ENCODE measurements around the gene ZNF213. TPM values are rescaled to one million over a fixed set of nuclear protein-coding genes. Genes with fewer than 3 reads are reported as not detected.
"Not testable (repeated sequence)": the region's sequence is repeated elsewhere in the genome, so short reads cannot be mapped to it uniquely, and the experiment has no call there.

Gene ZNF213
- polyA plus RNA-seq, 1 donor (not counting 4 experiments of a cell fraction or from before 2014, with no cell fraction given): 0.51 TPM

DNA sequence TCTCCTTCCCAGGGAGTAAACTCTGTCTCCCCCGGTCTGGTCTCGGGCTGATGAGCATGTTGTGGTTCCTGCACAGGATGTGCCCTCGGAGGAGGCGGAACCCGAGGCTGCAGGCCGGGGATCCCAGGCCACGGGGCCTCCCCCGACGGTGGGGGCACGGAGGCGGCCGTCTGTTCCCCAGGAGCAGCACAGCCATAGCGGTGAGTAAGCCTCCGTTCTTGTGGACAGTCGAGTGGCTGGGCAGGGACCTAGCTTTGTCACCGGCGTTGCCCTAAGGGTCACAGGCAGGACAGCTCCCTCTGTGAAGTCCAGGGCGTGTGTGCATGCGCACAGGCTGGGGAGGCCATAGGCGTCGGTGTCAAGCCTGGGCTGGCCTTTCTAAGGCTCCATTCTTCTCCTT lies 3.5 kb downstream of the ZNF213 start:
- FAIRE-seq: no peak
- H3K4me2 ChIP-seq (ENCODE audit: control insufficient read depth, extremely low read depth, insufficient read depth, low read depth, low read length): no peak overlapping the region
- H2AFZ ChIP-seq (ENCODE audit: control insufficient read depth, low read length): no peak overlapping the region
- no peaks in the 10 kb centered on the region for H3K9me3 ChIP-seq (ENCODE audit: control insufficient read depth, low read depth, low read length)
- H3K9me1 ChIP-seq (ENCODE audit: control insufficient read depth, extremely low read depth, insufficient read depth, low read length): no peaks in the 10 kb centered on the region
- H3K9ac ChIP-seq (ENCODE audit: control insufficient read depth, extremely low read depth, insufficient read depth, low read length): no peak overlapping the region
- no peak overlapping the region for H3K27ac ChIP-seq (ENCODE audit: control insufficient read depth, insufficient read depth, low read length)
- H3K27me3 ChIP-seq (ENCODE audit: control insufficient read depth, extremely low read depth, insufficient read depth, low read length): no peaks in the 10 kb centered on the region
- H3K4me1 ChIP-seq (ENCODE audit: control insufficient read depth, extremely low read depth, insufficient read depth, low read length): peaks cover 5% of the 10 kb centered on the region
- dilution Hi-C loops (cut with MboI; ENCODE audit: extremely low pct_ligation_motif_present, low sequenced_read_pairs): no loop called here
- peaks cover 0 to 9% of the 10 kb centered on the region in 2 experiments for H3K36me3 ChIP-seq (ENCODE audit: control insufficient read depth in 2 of 2, extremely low read depth in 1 of 2, insufficient read depth in 2 of 2, low read length in 2 of 2)
- no peaks in the 10 kb centered on the region for H4K20me1 ChIP-seq (ENCODE audit: control insufficient read depth, extremely low read depth, insufficient read depth, low read length)
- H3K4me3 ChIP-seq (ENCODE audit: control insufficient read depth in 2 of 3, extremely low read depth in 1 of 3, insufficient read depth in 2 of 3, low read depth in 1 of 3, low read length in 3 of 3): no peak overlapping the region
- TF ChIP-seq CTCF (optimal IDR thresholded peaks at IDR 0.05 in 1 of 3, IDR thresholded peaks at IDR 0.05 in 1 of 3, conservative IDR thresholded peaks at IDR 0.05 in 1 of 3; ENCODE audit: extremely low read depth in 1 of 3, insufficient read depth in 2 of 3, low read length in 3 of 3) (no peak), EZH2 (IDR thresholded peaks at IDR 0.05; ENCODE audit: low read length) (no peak)
- H3K79me2 ChIP-seq (ENCODE audit: control insufficient read depth, insufficient read depth, low read length): peaks cover 22% of the 10 kb centered on the region
- no peak for DNase-seq (ENCODE audit: low read depth, low spot score)

- H3K9me3 ChIP-seq (ENCODE audit: control insufficient read depth, low read depth, low read length): no peaks in the 10 kb centered on the region
- no peak overlapping the region for H3K27ac ChIP-seq (ENCODE audit: control insufficient read depth, insufficient read depth, low read length)
- H3K36me3 ChIP-seq (ENCODE audit: control insufficient read depth in 2 of 2, extremely low read depth in 1 of 2, insufficient read depth in 2 of 2, low read length in 2 of 2): peaks cover 0 to 9% of the 10 kb centered on the region in 2 experiments
- H4K20me1 ChIP-seq (ENCODE audit: control insufficient read depth, extremely low read depth, insufficient read depth, low read length): no peaks in the 10 kb centered on the region
- dilution Hi-C loops (cut with MboI; ENCODE audit: extremely low pct_ligation_motif_present, low sequenced_read_pairs): no loop called here
- DNase-seq (ENCODE audit: low read depth, low spot score) (no peak), FAIRE-seq (no peak)
- H3K9me1 ChIP-seq (ENCODE audit: control insufficient read depth, extremely low read depth, insufficient read depth, low read length): no peaks in the 10 kb centered on the region
- H2AFZ ChIP-seq (ENCODE audit: control insufficient read depth, low read length): no peak overlapping the region
- H3K9ac ChIP-seq (ENCODE audit: control insufficient read depth, extremely low read depth, insufficient read depth, low read length): no peak overlapping the region
- H3K27me3 ChIP-seq (ENCODE audit: control insufficient read depth, extremely low read depth, insufficient read depth, low read length): no peaks in the 10 kb centered on the region
- H3K79me2 ChIP-seq (ENCODE audit: control insufficient read depth, insufficient read depth, low read length): peaks cover 18% of the 10 kb centered on the region
- no peak for TF ChIP-seq EZH2 (IDR thresholded peaks at IDR 0.05; ENCODE audit: low read length)
- TF ChIP-seq CTCF (optimal IDR thresholded peaks at IDR 0.05 in 1 of 3, IDR thresholded peaks at IDR 0.05 in 1 of 3, conservative IDR thresholded peaks at IDR 0.05 in 1 of 3; ENCODE audit: extremely low read depth in 1 of 3, insufficient read depth in 2 of 3, low read length in 3 of 3): no peak
- H3K4me2 ChIP-seq (ENCODE audit: control insufficient read depth, extremely low read depth, insufficient read depth, low read depth, low read length): no peak overlapping the region
- H3K4me1 ChIP-seq (ENCODE audit: control insufficient read depth, extremely low read depth, insufficient read depth, low read length): peaks cover 5% of the 10 kb centered on the region
- no peak overlapping the region for H3K4me3 ChIP-seq (ENCODE audit: control insufficient read depth in 2 of 3, extremely low read depth in 1 of 3, insufficient read depth in 2 of 3, low read depth in 1 of 3, low read length in 3 of 3)
These were observed 4.1 kb downstream of the ZNF213 start for GRCh38 chr16:3138823-3139426.

GRCh38 chr16:3139561-3139960 lies 4.7 kb downstream of the ZNF213 start:
- H3K4me3 ChIP-seq (ENCODE audit: control insufficient read depth in 2 of 3, extremely low read depth in 1 of 3, insufficient read depth in 2 of 3, low read depth in 1 of 3, low read length in 3 of 3); H3K9me1 ChIP-seq (ENCODE audit: control insufficient read depth, extremely low read depth, insufficient read depth, low read length); H2AFZ ChIP-seq (ENCODE audit: control insufficient read depth, low read length); H3K9ac ChIP-seq (ENCODE audit: control insufficient read depth, extremely low read depth, insufficient read depth, low read length); H3K36me3 ChIP-seq (ENCODE audit: control insufficient read depth in 2 of 2, extremely low read depth in 1 of 2, insufficient read depth in 2 of 2, low read length in 2 of 2); H3K27ac ChIP-seq (ENCODE audit: control insufficient read depth, insufficient read depth, low read length); H4K20me1 ChIP-seq (ENCODE audit: control insufficient read depth, extremely low read depth, insufficient read depth, low read length); dilution Hi-C loops (cut with MboI; ENCODE audit: extremely low pct_ligation_motif_present, low sequenced_read_pairs); H3K4me2 ChIP-seq (ENCODE audit: control insufficient read depth, extremely low read depth, insufficient read depth, low read depth, low read length); H3K9me3 ChIP-seq (ENCODE audit: control insufficient read depth, low read depth, low read length); H3K27me3 ChIP-seq (ENCODE audit: control insufficient read depth, extremely low read depth, insufficient read depth, low read length); DNase-seq (ENCODE audit: low read depth, low spot score); FAIRE-seq; H3K4me1 ChIP-seq (ENCODE audit: control insufficient read depth, extremely low read depth, insufficient read depth, low read length): not testable (repeated sequence)
- H3K79me2 ChIP-seq (ENCODE audit: control insufficient read depth, insufficient read depth, low read length): peaks cover 12% of the 10 kb centered on the region

Data from keratinocyte (primary cell).